HG03060 (cell line): Measurements from ENCODE around the gene TAS1R3.
"Not testable (repeated sequence)": the region's sequence is repeated elsewhere in the genome, so short reads cannot be mapped to it uniquely, and the experiment has no call there.

Experiments used
- ATAC-seq: cut with Tn5 transposase; IDR thresholded peaks from one replicate; pipeline ENCODE4 v1.9.1; 2021; ENCODE audit warnings: low read depth, moderate number of reproducible peaks; ENCODE audit not compliant: unreplicated experiment

The TAS1R3 gene

DNA sequence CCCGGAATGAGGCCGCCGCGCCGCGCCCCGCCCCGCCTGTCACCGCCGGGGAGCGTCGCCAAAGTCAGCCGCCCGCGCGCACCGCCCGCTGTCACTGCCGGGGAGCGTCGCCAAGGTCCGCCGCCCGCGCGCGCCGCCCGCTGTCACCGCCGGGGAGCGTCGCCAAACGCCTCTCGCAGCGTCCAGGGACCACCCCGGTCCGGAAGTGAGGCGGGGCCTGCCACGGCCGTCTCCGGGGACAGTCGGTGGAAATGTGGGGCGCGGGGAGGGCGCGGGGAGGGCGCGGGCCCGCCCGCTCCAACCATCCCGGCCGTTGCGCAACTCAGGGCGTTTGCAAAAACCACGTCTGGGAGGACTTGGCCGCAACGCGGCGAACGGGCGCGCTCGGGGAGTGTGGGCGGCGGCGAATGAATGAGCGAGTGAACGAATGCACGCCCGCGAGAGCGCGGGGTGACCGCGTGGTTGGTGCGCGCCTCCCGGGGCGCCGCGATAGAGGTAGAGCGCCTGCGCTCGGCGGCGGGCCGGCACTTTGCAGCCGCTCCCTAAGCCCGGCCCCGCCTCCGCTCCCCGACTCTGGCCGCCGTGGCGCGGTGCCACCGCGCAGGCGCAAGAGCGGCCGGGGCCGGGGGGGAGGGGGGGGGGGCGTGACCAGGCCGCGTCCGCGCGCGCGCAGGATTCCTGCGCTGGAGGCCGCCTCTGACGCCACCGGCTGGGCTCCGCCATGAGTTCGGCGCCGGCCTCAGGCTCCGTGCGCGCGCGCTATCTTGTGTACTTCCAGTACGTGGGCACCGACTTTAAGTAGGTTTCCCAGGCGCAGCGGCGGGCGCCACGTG, 22.9 kb upstream of the TAS1R3 start, which contains the start of the genes ACAP3 and PUSL1:
Gene ACAP3, minus strand, starts transcription at position 8 of the 833 bp plus-strand sequence. CDS start 115 bp downstream, outside the sequence.
Gene PUSL1, plus strand, starts transcription at position 675 of the 833 bp plus-strand sequence. Its CDS starts 47 bp downstream, at position 722.
- peak; percentile 39 for ATAC-seq

DNA sequence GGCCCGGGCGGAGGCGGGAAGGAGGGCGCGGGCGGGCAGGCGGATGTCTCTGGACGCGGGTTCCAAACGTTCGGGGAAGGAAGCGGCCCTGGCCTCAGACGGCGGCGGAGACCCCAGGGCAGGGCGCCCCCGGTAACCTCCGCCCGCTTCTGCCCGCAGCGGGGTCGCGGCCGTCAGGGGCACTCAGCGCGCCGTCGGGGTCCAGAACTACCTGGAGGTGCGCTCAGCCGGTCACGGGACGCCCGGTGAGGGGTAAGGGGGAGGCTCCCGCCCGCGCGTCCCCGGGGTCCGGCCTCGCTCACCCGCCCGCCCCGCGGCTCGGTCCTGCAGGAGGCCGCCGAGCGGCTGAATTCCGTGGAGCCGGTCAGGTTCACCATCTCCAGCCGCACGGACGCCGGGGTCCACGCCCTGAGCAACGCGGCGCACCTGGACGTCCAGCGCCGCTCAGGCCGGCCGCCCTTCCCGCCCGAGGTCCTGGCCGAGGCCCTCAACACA, 22.3 kb upstream of the TAS1R3 start:
- no peak for ATAC-seq

DNA sequence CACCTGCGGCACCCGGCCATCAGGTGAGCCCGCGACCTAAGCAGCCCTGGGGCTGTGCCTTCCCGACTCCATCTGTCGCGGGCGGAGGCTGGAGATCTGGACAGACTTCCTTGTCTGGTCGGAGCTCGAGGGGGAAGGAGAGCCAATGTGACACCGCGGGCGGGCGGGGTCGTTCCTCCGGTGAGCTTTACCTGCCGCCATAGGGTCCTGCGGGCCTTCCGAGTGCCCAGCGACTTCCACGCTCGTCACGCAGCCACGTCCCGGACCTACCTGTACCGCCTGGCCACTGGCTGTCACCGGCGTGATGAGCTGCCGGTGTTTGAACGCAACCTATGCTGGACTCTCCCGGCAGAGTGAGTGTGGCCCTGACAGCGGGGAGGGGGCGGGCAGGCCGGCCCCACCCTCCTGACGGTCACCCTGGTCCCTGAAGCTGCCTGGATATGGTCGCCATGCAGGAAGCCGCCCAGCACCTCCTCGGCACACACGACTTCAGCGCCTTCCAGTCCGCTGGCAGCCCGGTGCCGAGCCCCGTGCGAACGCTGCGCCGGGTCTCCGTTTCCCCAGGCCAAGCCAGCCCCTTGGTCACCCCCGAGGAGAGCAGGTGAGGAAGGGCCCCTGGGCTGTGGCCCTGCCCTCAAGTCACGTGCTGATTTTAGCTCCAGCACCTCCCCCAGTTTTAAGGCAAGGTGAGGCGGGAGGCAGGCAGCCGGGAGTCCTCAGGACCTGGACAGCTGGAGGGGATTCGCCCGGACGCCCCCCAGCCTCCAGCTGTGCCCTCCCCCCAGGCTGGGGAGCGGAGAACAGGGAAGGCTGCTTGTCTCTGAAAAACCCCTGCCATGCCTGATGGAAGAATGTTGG, 21.6 kb upstream of the TAS1R3 start:
- no peak for ATAC-seq

DNA sequence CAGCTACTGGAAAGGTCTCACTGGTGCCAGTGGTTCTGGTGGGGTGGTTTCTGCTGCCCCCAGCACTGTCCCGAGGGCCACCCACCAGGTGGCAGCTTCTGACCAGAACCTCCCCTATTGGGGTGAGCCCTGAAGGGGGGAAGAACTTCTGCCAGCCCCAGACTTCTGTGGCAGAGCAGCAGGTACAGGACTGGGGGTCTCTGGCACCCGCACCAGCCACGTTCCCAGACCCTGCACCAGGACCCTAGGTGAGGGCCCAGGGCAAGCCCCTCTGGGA, 21.0 kb upstream of the TAS1R3 start:
- ATAC-seq, result no peak

DNA sequence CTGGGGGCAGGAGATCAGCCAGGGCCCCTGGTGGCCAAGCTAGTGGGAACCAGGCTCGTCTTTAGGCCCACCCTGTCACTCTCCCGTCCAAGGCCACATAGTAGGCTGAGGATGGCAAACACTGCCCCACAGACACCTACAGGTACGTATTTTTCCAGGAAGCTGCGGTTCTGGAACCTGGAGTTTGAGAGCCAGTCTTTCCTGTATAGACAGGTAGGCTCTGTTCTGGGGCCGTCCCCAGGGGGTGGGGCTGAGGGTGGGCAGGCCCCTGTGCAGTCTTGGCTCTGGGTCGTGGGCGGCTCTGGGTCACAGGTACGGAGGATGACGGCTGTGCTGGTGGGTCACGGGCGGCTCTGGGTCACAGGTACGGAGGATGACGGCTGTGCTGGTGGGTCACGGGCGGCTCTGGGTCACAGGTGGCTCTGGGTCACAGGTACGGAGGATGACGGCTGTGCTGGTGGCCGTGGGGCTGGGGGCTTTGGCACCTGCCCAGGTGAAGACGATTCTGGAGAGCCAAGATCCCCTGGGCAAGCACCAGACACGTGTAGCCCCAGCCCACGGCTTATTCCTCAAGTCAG, 20.5 kb upstream of the TAS1R3 start:
- ATAC-seq, result no peak

DNA sequence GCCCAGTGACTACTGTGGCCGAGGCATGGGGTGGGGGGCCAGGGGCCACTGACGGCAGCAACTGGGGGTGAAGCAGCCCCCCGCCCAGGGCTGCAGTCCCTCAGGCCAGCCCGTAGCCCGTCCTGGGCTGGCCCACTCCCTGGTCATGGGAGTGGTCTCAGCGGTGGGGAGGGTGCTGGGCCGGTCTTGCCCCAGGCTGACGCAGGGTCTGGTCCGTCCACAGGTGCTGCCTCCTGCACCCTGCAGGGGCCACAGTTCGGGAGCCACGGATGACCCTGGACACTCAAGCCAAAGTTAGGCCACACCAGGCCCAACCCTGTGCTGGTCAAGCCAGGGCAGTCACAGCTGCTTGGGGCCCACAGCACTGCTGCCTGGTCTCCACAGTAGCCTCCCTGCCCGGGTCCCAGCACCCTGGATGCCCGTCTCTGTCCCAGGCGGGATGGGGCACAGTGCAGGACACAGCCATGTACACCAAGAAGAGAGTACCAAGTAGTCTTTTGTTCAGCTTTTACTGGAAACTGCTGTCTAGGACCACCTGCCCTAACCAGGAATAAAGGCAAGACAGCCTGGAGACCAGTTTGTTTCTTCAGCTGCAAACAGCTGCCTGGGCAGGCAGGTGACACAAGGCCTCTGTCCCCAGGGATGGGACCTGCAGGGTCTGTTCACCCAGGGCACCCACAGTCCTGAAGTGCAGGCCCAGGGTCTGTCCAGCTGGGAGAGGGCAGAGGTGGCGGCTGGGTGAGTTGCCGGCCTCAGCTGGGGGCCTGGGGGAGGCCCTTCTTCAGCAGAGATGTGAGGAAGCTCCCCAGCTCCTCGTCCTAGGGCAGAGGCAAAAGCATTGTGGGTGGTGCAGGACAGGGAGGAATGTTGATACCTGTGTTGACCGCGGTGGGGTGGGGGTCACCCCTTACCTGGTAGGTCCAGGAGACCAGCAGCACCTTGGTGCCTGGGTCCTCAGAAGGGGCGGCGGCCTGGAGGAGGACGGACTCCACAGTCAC, 19.7 kb upstream of the TAS1R3 start:
- ATAC-seq, result no peak

DNA sequence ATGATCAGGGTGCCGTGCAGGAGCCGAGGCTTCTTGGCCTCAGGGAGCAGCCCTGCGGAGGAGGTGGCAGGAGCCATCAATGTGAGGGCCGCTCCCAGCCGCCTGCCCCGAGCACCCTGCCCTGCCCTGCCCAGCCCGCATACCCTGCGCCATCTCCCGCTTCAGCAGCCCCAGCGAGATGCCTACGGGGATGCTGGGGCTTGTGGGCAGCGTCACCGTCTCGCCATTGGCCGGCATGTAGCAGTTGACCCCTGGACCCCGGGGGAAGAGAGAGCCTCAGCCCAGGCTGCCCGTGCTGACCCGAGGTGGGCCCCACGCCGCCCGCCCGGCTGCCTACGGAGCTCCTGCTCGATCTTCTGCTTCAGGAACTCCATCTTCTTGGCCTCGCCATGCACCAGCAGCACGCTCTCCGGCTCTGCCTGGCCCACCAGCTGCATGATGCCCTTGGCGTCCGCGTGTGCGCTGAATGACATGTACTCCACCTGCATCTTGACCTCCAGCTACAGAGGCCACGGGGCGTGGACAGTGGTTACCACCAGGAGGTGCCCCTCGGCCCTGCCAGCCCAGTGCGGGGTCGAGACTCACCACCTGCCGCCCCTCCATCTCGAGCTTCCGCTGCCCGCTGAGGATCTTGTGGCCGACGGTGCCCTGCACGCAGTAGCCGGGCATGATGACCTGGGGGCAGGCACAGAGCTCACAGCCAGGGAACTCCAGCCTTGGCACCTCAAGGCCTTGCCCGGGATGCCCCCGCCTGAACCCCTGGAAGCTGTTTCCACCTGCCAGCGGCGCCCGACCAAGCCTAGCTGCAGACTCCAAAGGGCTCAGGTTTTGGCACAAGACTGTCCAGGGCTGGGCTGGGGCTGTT, 18.4 kb upstream of the TAS1R3 start:
- ATAC-seq, result no peak

DNA sequence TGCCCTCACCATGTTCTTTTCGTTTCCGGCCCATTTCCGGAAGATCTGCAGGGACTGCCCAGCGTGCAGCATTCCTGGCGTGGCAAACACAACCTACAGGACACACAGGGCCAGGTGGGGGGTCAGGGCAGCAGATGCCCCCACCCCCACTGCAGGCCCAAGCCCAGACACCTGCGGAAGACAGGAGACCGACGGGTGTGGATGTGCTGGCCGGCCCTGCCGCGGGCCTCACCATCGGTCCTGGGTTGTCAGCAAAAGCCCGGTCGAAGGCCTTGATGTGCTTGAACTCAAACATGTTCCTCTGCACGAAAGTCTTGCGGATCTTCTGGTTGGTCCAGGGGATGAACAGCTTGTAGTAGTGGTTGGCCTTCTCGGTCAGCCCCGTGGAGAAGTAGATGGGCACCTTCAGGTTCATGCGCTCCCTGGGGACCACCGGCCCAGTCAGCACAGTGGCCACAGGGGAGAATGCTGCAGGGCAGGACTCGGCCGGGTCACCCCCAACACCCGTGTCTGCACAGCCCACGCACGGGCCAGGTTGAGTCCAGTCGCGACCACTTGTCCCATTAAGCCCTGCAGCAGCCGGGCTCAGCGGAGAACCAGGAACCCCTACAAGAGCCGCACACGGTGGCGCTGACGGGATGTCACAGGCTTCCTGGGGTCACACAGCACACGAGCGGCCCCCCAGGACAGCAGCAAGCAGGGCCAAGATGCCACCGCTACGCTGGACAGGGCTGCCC, 17.4 kb upstream of the TAS1R3 start:
- no peak for ATAC-seq

DNA sequence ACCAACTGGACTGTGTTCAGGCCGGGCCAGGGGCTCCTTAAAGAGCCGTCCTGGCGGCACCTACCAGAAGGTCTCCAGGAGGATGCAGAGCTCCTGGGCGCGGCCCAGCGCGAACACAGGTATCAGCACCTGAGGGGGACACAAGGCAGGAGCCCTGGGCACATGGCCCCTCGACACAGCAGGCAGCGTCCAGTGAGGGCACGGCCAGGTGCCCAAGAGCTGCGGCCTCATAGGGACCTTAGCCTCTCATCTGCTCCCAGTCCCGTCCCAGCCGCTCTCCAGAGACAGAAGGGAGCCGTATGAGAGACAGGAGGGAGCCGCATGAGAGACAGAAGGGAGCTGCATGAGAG, 16.9 kb upstream of the TAS1R3 start:
- no peak for ATAC-seq

DNA sequence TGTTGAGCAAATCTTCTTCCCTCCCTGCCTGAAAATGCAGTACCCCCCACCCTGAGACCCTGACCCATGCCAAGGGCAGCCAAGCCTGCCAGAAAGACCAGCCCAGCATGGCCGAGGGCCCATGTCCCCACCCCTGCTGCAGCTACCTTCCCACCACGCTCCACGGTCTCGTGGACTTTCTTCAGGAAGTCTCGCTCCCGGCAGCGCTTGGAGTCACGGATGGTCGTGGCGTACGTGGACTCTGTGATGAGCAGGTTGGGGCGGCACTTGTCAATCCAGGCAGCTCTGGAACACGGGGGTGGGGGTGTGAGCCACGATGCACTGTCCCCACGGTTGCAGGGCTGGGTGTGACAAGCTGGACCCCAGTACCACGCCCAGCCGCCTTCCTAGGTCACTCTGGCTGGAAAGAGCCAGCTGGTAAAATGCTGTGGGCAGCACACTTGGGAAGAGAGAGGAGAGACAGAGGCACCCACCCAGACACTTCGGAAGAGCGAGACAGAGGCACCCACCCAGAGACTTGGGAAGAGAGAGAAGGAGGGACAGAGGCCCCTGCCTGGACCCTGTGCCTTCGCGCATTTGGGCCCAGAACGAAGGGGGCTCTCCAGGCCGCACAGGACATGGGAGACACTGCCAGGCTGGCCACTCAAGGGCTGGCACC, 16.3 kb upstream of the TAS1R3 start:
- no peak for ATAC-seq

DNA sequence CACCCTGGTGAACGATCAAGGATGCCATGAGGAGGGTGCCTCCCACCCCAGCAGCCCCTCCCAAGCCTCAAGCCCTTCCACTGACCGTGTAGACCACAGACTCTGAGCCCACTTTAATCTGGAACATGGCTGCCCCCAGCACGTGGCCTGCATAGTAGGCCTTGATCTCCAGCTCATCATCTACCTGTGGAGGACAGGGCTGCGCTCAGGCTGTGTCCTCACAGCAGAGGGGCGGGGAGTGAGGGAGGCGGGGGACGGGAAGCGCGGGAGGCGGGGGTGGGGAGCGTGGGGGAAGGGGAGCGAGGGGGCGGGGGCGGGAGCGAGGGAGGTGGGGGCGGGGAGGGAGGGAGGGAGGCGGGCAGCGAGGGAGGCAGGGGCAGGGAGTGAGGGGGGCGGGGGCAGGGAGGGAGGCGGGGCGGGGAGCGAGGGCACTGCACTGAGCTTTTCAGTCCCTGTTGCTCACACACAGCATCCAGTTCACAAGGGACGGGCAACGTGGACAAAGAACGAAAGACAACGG, 15.6 kb upstream of the TAS1R3 start:
- ATAC-seq, result no peak

DNA sequence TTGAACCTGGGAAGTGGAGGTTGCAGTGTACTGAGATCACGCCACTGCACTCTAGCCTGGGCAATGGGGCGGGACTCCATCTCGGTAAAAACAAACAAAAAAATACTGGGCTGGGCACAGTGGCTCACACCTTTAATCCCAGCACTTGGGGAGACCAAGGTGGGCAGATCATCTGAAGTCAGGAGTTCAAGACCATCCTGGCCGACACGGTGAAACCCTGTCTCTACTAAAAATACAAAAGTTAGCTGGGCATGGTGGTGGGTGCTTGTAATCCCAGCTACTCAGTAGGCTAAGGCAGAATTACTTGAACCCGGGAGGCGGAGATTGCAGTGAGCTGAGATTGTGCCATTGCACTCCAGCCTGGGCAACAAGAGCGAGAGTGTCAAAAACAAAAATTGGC, 14.9 kb upstream of the TAS1R3 start:
- ATAC-seq, result not testable (repeated sequence)

DNA sequence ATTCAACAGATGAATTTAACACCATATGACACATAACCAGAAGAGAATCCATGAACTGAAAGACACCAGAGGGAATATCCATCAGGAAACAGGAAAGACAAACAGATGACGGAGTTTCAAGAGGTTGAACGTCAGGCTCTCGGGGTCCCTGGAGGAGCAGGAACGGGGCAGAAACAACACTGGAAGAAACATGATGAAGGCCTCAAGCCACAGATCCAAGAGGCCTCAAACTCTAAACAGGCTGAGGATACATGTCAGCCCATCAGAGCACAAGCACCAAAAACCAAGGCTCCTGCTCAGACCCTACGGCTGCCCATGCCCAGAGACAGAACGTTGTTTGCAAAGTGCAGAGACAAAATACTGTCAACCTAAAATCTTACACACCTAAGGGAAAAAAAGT, 13.7 kb upstream of the TAS1R3 start:
- no peak for ATAC-seq

DNA sequence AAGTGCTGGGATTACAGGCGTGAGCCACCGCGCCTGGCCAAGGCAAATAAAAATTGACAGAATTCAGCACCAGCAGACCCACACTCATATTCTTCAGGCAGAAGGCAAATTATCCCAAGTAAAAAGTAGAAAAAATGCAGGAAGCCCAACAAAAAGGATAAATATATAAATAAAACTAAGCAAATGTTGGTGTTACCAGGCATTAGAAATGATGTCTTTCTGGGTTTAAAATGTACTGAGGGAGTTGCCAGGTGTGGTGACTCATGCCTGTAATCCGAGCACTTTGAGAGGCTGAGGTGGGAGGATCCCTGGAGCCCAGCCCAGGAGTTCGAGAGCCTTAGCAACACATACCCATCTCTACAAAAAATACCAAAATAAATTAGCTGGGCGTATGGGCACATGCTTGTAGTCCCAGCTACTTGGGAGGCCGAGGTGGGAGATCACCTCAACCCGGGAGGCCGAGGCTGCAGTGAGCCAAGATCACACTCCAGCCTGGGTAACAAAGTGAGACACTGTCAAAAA, 12.9 kb upstream of the TAS1R3 start:
- no peak for ATAC-seq

DNA sequence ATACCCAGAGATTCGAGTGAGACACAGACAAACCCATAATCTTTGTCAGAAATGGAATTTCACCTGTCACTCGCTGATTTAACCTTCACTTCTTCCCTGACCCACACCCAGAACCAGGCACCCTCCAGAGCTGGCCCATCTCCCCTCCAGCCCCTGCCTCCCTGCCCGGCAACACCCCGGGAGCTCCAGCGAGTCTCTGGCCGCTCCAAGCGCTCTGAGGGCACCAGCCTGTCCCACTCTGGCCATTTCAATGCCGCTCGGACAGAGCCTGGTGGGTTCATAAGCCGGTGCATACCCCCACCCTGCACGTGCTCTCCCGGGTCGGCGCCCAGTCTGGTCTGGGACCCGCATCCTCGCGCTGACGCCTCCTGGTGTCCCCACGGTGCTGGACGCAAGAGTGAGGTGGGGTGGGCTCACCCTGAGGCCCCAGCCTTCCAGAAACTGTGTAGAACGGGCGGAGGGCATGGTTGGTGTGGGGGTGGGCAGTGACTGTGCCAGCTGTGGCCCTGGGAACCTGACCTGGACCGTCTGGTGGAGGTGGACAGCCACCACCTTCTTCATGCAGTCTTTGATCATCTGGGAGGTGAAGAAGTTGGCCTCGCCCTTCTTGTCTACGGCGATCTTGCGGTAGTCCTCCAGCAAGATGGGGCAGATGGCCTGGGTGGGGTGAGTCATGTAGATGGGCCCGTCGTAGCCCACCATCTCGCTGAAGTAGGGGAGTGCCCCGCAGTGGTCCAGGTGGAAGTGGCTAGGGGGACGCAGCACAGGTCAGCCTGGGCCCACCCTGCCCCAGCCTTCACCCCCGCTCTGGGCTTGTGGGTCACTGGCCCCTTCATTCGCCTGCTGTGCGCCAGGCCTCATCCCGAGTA, 12.1 kb upstream of the TAS1R3 start:
- no peak for ATAC-seq

DNA sequence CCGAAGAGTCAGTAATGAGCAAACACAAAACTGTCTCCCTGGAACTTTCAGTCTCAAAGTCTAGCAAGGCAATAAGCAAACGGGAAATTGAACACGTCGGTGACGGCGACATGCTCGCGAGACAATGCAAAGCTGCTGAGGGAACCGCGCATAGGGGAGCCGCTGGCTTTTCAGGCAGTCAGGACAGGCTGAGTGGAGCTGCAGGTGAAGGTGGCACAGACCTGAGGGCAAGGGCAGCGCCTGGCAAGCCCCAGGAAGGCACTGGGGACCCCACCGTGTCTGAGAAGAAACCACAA, 11.5 kb upstream of the TAS1R3 start:
- no peak for ATAC-seq
